Measurements from ENCODE around the gene C1orf35. TPM values are rescaled to one million over a fixed set of nuclear protein-coding genes. Genes with fewer than 3 reads are reported as not detected.
"Not testable (repeated sequence)": the region's sequence is repeated elsewhere in the genome, so short reads cannot be mapped to it uniquely, and the experiment has no call there.

Gene C1orf35
- total RNA-seq, 6 donors from 2014 or later, result 12.8 to 34.6 (median 17.8) TPM

DNA sequence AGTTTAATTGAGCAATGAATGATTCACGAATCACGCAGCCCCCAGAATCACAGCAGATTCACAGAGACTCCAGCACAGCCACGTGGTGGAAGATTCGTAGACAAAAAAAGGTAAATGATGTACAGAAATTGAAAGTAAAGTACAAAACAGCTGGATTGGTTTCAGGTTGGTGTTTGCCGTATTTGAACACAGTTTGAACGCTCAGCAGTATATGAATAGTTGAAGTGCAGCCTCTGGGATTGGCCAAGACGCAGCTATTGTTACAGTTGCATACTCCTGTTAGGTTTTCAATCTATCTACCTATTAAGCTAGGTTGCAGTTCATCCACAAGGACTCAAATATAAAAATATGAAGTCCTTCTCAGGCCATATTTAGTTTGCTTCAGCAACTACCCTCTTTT lies 9.0 kb upstream of the C1orf35 start:
- no peak for ATAC-seq (ENCODE audit: low FRiP score in 2 of 2)
- WGBS, 2 donors, result 85 to 90% methylated on average over 7 of the region's 7 CpGs
- no peaks in the 10 kb centered on the region for H3K27me3 ChIP-seq
- TF ChIP-seq POLR2AphosphoS5 (IDR thresholded peaks at IDR 0.05) (no peak), EP300 (IDR thresholded peaks at IDR 0.05) (no peak), POLR2A (IDR thresholded peaks at IDR 0.05) (no peak)
- TF ChIP-seq, protein P1, sequence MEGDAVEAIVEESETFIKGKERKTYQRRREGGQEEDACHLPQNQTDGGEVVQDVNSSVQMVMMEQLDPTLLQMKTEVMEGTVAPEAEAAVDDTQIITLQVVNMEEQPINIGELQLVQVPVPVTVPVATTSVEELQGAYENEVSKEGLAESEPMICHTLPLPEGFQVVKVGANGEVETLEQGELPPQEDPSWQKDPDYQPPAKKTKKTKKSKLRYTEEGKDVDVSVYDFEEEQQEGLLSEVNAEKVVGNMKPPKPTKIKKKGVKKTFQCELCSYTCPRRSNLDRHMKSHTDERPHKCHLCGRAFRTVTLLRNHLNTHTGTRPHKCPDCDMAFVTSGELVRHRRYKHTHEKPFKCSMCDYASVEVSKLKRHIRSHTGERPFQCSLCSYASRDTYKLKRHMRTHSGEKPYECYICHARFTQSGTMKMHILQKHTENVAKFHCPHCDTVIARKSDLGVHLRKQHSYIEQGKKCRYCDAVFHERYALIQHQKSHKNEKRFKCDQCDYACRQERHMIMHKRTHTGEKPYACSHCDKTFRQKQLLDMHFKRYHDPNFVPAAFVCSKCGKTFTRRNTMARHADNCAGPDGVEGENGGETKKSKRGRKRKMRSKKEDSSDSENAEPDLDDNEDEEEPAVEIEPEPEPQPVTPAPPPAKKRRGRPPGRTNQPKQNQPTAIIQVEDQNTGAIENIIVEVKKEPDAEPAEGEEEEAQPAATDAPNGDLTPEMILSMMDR (IDR thresholded peaks at IDR 0.05), result no peak
- no peak overlapping the region for H3K4me3 ChIP-seq
- H3K9me3 ChIP-seq, result no peaks in the 10 kb centered on the region
- H3K4me1 ChIP-seq, result peaks cover 19 to 28% (median 19%) of the 10 kb centered on the region in 4 donors
- no peak overlapping the region for H3K27ac ChIP-seq
- peaks cover 0 to 7% (median 5%) of the 10 kb centered on the region in 4 donors for H3K36me3 ChIP-seq
- no peak for DNase-seq

DNA sequence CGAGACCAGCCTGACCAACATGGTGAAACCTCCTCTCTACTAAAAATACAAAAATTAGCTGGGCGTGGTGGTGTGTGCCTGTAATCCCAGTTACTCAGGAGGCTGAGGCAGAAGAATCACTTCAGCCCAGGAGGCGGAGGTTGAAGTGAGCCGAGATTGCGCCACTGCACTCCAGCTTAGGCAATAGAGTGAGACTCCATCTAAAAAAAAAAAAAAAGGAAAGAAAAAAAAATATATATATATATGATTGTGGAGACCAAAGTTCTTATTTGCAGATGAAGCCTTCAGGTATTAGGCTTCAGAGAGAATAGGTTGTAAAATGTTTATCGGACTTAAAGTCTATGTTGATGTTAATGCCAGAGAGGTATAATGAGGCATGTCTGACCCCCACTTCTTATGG lies 8.2 kb upstream of the C1orf35 start:
- H3K36me3 ChIP-seq, result peaks cover 0 to 16% (median 9%) of the 10 kb centered on the region in 4 donors
- H3K4me3 ChIP-seq; H3K9me3 ChIP-seq; DNase-seq; ATAC-seq (ENCODE audit: low FRiP score in 2 of 2); H3K27me3 ChIP-seq; H3K27ac ChIP-seq: not testable (repeated sequence)
- peaks cover 19 to 28% (median 19%) of the 10 kb centered on the region in 4 donors for H3K4me1 ChIP-seq
- WGBS, 2 donors, result 80 to 81% methylated on average over 6 of the region's 6 CpGs

DNA sequence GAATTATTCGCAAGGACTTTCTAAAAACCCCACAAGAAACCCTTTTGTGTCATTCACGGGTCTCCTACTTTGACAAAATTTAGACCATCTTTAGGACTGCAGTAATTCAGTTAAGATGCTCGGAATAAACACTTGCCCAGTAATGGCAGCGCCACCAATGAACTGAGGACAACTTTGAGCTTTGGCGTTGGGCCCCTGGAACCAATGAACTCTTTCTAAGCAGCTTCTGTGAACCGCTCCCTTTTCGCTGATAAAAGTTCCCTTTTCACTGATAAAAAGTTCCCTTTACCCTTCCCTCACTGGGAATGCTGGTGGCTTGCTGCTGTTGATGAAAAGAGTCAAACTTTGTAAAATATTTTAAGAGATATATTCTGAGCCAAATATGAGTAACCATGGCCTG lies 7.4 kb upstream of the C1orf35 start:
- no peak for ATAC-seq (ENCODE audit: low FRiP score in 2 of 2)
- no peak for DNase-seq
- Histone ChIP-seq H3K4me3 (peak overlapping the region in 1 of 4 donors; percentile 81), H3K9me3 (no peaks in the 10 kb centered on the region), H3K27me3 (no peaks in the 10 kb centered on the region), H3K36me3 (peaks cover 0 to 23% (median 13%) of the 10 kb centered on the region in 4 donors), H3K27ac (peak overlapping the region; percentile 87 to 100 (median 92)), H3K4me1 (peaks cover 19 to 28% (median 19%) of the 10 kb centered on the region in 4 donors)
- WGBS, 2 donors, result 90 to 92% methylated on average over 7 of the region's 7 CpGs
- TF ChIP-seq, protein P1 (IDR thresholded peaks at IDR 0.05), result no peak
- TF ChIP-seq POLR2AphosphoS5 (IDR thresholded peaks at IDR 0.05), result no peak
- no peak for TF ChIP-seq POLR2A (IDR thresholded peaks at IDR 0.05)
- TF ChIP-seq EP300 (IDR thresholded peaks at IDR 0.05), result no peak

DNA sequence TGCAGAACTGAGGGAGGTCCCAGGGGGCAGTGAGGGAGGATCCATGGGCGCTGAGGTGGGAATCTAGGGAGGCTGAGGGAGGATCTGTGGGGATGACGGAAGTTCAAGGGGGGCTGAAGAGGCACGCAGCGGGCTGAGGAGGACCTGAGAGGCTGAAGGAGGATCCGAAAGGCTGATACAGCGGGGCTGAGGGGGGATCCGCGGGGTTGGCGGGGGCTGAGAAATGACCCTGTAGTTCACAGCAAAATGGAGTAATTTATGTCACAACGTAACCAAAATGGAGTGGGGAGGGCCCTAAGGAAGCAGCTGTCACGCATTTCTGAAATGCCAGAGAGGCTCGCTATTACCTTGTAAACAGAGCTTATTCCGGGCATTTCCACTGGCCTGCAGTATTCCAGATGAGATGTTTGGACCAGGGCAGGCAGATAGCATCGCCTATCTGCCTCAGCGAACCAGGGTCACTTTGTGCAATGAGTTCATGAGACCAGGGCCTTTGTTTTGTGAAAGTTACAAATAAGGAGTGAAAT lies 6.9 kb upstream of the C1orf35 start:
- Histone ChIP-seq H3K9me3 (no peaks in the 10 kb centered on the region), H3K27me3 (no peaks in the 10 kb centered on the region), H3K4me1 (peaks cover 19 to 28% (median 19%) of the 10 kb centered on the region in 4 donors), H3K4me3 (peak overlapping the region; percentile 68 to 81 (median 76)), H3K27ac (peak overlapping the region; percentile 87 to 100 (median 92)), H3K36me3 (peaks cover 0 to 24% (median 15%) of the 10 kb centered on the region in 4 donors)
- peak; percentile 1 to 16 for ATAC-seq (ENCODE audit: low FRiP score in 2 of 2)
- no peak for DNase-seq
- TF ChIP-seq POLR2A (IDR thresholded peaks at IDR 0.05) (no peak), EP300 (IDR thresholded peaks at IDR 0.05) (no peak), POLR2AphosphoS5 (IDR thresholded peaks at IDR 0.05) (no peak)
- TF ChIP-seq, protein P1 (IDR thresholded peaks at IDR 0.05), result no peak
- WGBS, 2 donors, result 24 to 29% methylated on average over 15 of the region's 15 CpGs

DNA sequence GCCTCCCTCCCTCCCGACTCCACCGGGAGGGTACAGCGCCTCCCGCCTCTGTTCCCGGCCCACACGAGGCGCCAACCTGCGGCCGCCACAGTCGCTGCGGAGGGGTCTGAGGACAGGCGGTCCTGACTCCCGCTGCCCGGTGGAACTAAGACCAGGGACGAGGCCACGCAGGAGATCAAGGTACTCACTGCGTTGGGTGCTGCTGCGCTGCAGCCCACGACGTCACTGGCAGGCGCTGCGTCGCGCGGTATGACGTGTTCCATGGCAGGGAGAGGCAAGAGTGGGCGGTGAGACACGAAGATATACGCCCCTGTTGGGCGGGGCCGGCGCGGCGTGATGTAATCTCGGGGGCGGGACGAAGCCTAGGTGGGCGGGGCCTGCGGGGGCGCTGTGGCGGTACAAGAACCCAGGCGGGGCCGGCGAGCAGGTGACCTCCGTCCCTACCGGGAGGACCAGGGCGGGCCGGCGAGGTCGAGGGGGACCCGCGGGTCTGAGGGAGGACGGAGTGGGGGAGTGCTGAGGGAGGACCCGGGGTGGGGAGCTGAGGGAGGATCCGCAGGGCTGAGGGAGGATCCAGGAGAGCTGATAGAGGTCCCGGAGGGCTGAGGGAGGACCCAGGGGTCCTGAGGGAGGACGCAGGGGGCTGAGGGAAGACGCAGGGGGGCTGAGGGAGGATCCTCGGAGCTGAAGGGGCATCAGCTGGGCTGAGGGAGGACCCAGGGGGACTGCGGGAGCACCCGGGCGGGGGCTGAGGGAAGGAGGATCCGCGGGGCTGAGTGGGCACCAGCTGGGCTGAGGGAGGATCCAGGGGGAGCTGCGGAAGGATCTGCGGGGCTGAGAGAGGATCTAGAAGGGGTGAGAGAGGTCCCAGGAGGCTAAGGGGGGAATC lies 6.2 kb upstream of the C1orf35 start, which contains the start of gene MRPL55:
Gene MRPL55 (minus strand): TSS at position 227 of the 889 bp plus-strand sequence. CDS start 1,039 bp downstream, outside the sequence.
- ATAC-seq (ENCODE audit: low FRiP score in 2 of 2) (peak; percentile 99), DNase-seq (peak; percentile 99 to 100)
- no peaks in the 10 kb centered on the region for H3K9me3 ChIP-seq
- H3K4me3 ChIP-seq, result peak within 1 kb of the TSS; percentile 68 to 92 (median 80)
- peaks cover 19 to 29% (median 20%) of the 10 kb centered on the region in 4 donors for H3K4me1 ChIP-seq
- H3K27me3 ChIP-seq, result no peaks in the 10 kb centered on the region
- 0 to 1% methylated on average over 40 to 63 of the region's 66 CpGs for WGBS, 2 donors
- peak; percentile 99 to 100 for TF ChIP-seq POLR2AphosphoS5 (IDR thresholded peaks at IDR 0.05)
- TF ChIP-seq EP300 (IDR thresholded peaks at IDR 0.05), result peak in 1 of 4 donors; percentile 86
- TF ChIP-seq POLR2A (IDR thresholded peaks at IDR 0.05), result peak; percentile 54 to 95 (median 80)
- TF ChIP-seq, protein P1 (IDR thresholded peaks at IDR 0.05), result peak in 3 of 6 experiments; percentile 6 to 22 (median 11)
- peaks cover 0 to 24% (median 15%) of the 10 kb centered on the region in 4 donors for H3K36me3 ChIP-seq
- H3K27ac ChIP-seq, result peak within 1 kb of the TSS; percentile 87 to 100 (median 92)
